ENCODE data around the gene CEBPZ. TPM values are rescaled to one million over a fixed set of nuclear protein-coding genes. Genes with fewer than 3 reads are reported as not detected.

Gene CEBPZ
- total and polyA plus RNA-seq, 2 of the 13 experiments (the other 11 are each of a cell fraction or from before 2014, with no cell fraction given): 14.4 to 117 TPM

- H3K27ac ChIP-seq (ENCODE audit: extremely low read length, insufficient read depth, low read length): no peak overlapping the region
- intact Hi-C loops (cut with micrococcal nuclease; ENCODE audit: unreplicated experiment): no loop called here
- no peak for DNase-seq (ENCODE audit: low spot score)
- H3K27me3 ChIP-seq (ENCODE audit: control insufficient read depth in 1 of 2, insufficient read depth in 2 of 2, low read length in 2 of 2): no peaks in the 10 kb centered on the region
- in situ Hi-C loops (cut with HindIII; ENCODE audit: extremely low pct_ligation_motif_present, low pct_unique_long_range_greater_than_20kb): no loop called here
- no peak overlapping the region for H2AFZ ChIP-seq (ENCODE audit: low read length)
- H3K4me2 ChIP-seq (ENCODE audit: low read depth, low read length): no peak overlapping the region
- TF ChIP-seq, protein P1, sequence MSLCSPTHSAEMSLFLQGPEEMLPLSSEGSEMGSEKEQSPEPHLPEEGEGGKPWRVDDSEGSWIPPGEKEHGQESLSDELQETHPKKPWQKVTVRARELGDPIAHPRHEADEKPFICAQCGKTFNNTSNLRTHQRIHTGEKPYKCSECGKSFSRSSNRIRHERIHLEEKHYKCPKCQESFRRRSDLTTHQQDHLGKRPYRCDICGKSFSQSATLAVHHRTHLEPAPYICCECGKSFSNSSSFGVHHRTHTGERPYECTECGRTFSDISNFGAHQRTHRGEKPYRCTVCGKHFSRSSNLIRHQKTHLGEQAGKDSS (CRISPR knock-in tag; IDR thresholded peaks at IDR 0.05; ENCODE audit: borderline replicate concordance, low read depth): no peak
- TF ChIP-seq ZNF335 (CRISPR knock-in tag; IDR thresholded peaks at IDR 0.05) (no peak), AHDC1 (CRISPR knock-in tag; IDR thresholded peaks at IDR 0.05; ENCODE audit: borderline replicate concordance) (no peak), HOXA5 (CRISPR knock-in tag; IDR thresholded peaks at IDR 0.05) (no peak), ZBTB2 (CRISPR knock-in tag; IDR thresholded peaks at IDR 0.05; ENCODE audit: low read depth) (no peak), AGO2 (optimal IDR thresholded peaks at IDR 0.05; ENCODE audit: low read depth, low read length) (no peak), ATF7-NPFF (CRISPR knock-in tag; IDR thresholded peaks at IDR 0.05; ENCODE audit: low read depth) (no peak), ZNF446 (CRISPR knock-in tag; IDR thresholded peaks at IDR 0.05) (no peak)
- no peak for FAIRE-seq
- H4K20me1 ChIP-seq (ENCODE audit: insufficient read depth, low read length): no peaks in the 10 kb centered on the region
- ChIA-PET POLR2A (interaction anchor here (0.7 kb wide), 1 partner anchor 15 kb away, joined by 3 read pairs; the partner anchor contains the start of genes CEBPZ and NDUFAF7), CTCF (ENCODE audit: low intra/inter-chr PET ratio, low total read pairs) (no interaction called here)
- H3K36me3 ChIP-seq (replicated peaks in 1 of 2; ENCODE audit: control insufficient read depth in 1 of 2, insufficient read depth in 2 of 2, low read length in 2 of 2): peaks cover 12 to 79% of the 10 kb centered on the region in 2 experiments
- H3K79me2 ChIP-seq (ENCODE audit: insufficient read depth, low read length): no peaks in the 10 kb centered on the region
- ATAC-seq: no peak
- H3K9ac ChIP-seq (ENCODE audit: insufficient read depth, low read depth, low read length): no peak overlapping the region
- H3K4me1 ChIP-seq (ENCODE audit: insufficient read depth, low read length): no peaks in the 10 kb centered on the region
- H3K4me3 ChIP-seq (replicated peaks in 1 of 3; ENCODE audit: insufficient read depth in 1 of 3, low read depth in 2 of 3, low read length in 3 of 3): no peak overlapping the region
- BruUV-seq (replicated peaks): no TSS peak
- no peaks in the 10 kb centered on the region for H3K9me3 ChIP-seq (ENCODE audit: low read length)
Measured at GRCh38 chr2:37246205-37246604, 14.8 kb upstream of the CEBPZ start.
